ENCODE measurements around the gene EPN1.
A peak's percentile ranks its signal among the peaks of the same experiment; 100 is the strongest.

EPN1 gene

GRCh38 chr19:55652311-55653128 is 22.5 kb upstream of the EPN1 start:
- peaks cover 64% of the 10 kb centered on the region for H3K79me2 ChIP-seq (ENCODE audit: control insufficient read depth, low read length)
- H3K9me2 ChIP-seq (replicated peaks; ENCODE audit: control insufficient read depth, low read length) = no peaks in the 10 kb centered on the region
- H3F3A ChIP-seq (ENCODE audit: control insufficient read depth, insufficient read depth) = peaks cover 3% of the 10 kb centered on the region
- H3K9me3 ChIP-seq (ENCODE audit: control insufficient read depth, insufficient read depth, low read length) = no peaks in the 10 kb centered on the region
- peak overlapping the region; percentile 82; the same call in 1 of the 2 replicates for H3K4me2 ChIP-seq (ENCODE audit: low read length)
- H3K36me3 ChIP-seq (ENCODE audit: control insufficient read depth, low read length) = peaks cover 82% of the 10 kb centered on the region
- H3K27me3 ChIP-seq (ENCODE audit: control insufficient read depth, low read length) = no peaks in the 10 kb centered on the region
- peak overlapping the region; percentile 96; the same call in 1 of the 2 replicates for H3K4me3 ChIP-seq (ENCODE audit: low read length)
- H3K27ac ChIP-seq (ENCODE audit: low read depth, low read length) = no peak overlapping the region
- TF ChIP-seq EZH2phosphoT487 (IDR thresholded peaks at IDR 0.05; ENCODE audit: borderline replicate concordance, low read length) = no peak
- no peak for TF ChIP-seq CTCF (IDR thresholded peaks at IDR 0.05; ENCODE audit: low read depth, low read length, poor library complexity, severe bottlenecking)
- peaks cover 7% of the 10 kb centered on the region; the same call in 1 of the 2 replicates for H4K20me1 ChIP-seq (ENCODE audit: control insufficient read depth, insufficient read depth, low read depth, low read length)
- peaks cover 35% of the 10 kb centered on the region for H3K4me1 ChIP-seq (ENCODE audit: control insufficient read depth, low read length)

- no peak for TF ChIP-seq EZH2phosphoT487 (IDR thresholded peaks at IDR 0.05; ENCODE audit: borderline replicate concordance, low read length)
- TF ChIP-seq CTCF (IDR thresholded peaks at IDR 0.05; ENCODE audit: low read depth, low read length, poor library complexity, severe bottlenecking) = peak; percentile 99
Measured at GRCh38 chr19:55653651-55654322, 21.2 kb upstream of the EPN1 start.

GRCh38 chr19:55654323-55654867 is 20.6 kb upstream of the EPN1 start:
- Histone ChIP-seq H3K27ac (ENCODE audit: low read depth, low read length) (peak overlapping the region; percentile 91), H3K27me3 (ENCODE audit: control insufficient read depth, low read length) (no peaks in the 10 kb centered on the region), H3K79me2 (ENCODE audit: control insufficient read depth, low read length) (peaks cover 65% of the 10 kb centered on the region), H3K4me1 (ENCODE audit: control insufficient read depth, low read length) (peaks cover 42% of the 10 kb centered on the region), H3K4me2 (ENCODE audit: low read length) (peak overlapping the region; percentile 82), H3K36me3 (ENCODE audit: control insufficient read depth, low read length) (peaks cover 82% of the 10 kb centered on the region), H3K4me3 (ENCODE audit: low read length) (peak overlapping the region; percentile 96), H3F3A (ENCODE audit: control insufficient read depth, insufficient read depth) (no peaks in the 10 kb centered on the region), H3K9me3 (ENCODE audit: control insufficient read depth, insufficient read depth, low read length) (no peaks in the 10 kb centered on the region), H4K20me1 (ENCODE audit: control insufficient read depth, insufficient read depth, low read depth, low read length) (peaks cover 23% of the 10 kb centered on the region), H3K9me2 (replicated peaks; ENCODE audit: control insufficient read depth, low read length) (no peaks in the 10 kb centered on the region)
- TF ChIP-seq EZH2phosphoT487 (IDR thresholded peaks at IDR 0.05; ENCODE audit: borderline replicate concordance, low read length) (no peak), CTCF (IDR thresholded peaks at IDR 0.05; ENCODE audit: low read depth, low read length, poor library complexity, severe bottlenecking) (no peak)

More at GRCh38 chr19:55653651-55654322, 21.2 kb upstream of the EPN1 start:
- H3K27ac ChIP-seq (ENCODE audit: low read depth, low read length) = peak overlapping the region; percentile 91
- H4K20me1 ChIP-seq (ENCODE audit: control insufficient read depth, insufficient read depth, low read depth, low read length) = peaks cover 16% of the 10 kb centered on the region
- peak overlapping the region; percentile 96 for H3K4me3 ChIP-seq (ENCODE audit: low read length)
- H3K79me2 ChIP-seq (ENCODE audit: control insufficient read depth, low read length) = peaks cover 65% of the 10 kb centered on the region
- H3K9me3 ChIP-seq (ENCODE audit: control insufficient read depth, insufficient read depth, low read length) = no peaks in the 10 kb centered on the region
- H3K4me2 ChIP-seq (ENCODE audit: low read length) = peak overlapping the region; percentile 82
- peaks cover 42% of the 10 kb centered on the region for H3K4me1 ChIP-seq (ENCODE audit: control insufficient read depth, low read length)
- H3K27me3 ChIP-seq (ENCODE audit: control insufficient read depth, low read length) = no peaks in the 10 kb centered on the region
- peaks cover 82% of the 10 kb centered on the region for H3K36me3 ChIP-seq (ENCODE audit: control insufficient read depth, low read length)
- H3K9me2 ChIP-seq (replicated peaks; ENCODE audit: control insufficient read depth, low read length) = no peaks in the 10 kb centered on the region
- H3F3A ChIP-seq (ENCODE audit: control insufficient read depth, insufficient read depth) = no peaks in the 10 kb centered on the region

Measured in DOHH2 (cell line).